ENCODE data around the gene PPP6R3.

DNA sequence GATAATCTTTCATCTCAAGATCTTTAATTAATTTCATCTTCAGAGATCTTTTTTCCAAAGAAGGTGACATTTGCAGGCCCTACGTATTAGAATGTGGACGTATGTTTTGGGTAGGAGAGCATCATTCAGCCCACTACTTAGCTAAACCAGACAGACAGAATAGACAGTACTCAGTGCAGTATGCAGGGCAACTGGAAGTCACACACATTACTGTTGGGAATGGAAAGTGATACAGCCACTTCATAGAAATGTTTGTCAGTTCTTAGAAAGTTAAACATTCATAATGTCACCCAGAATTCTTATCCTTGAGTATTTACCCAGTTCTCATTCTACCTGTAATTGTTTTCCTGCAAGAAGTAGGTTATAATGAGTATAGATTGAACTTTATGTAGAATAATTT, 102.9 kb downstream of the PPP6R3 start:
- TF ChIP-seq POLR2A (IDR thresholded peaks at IDR 0.05; ENCODE audit: insufficient read depth in 1 of 2, low read depth in 2 of 2, low read length in 2 of 2): no peak
- TF ChIP-seq, protein P1, sequence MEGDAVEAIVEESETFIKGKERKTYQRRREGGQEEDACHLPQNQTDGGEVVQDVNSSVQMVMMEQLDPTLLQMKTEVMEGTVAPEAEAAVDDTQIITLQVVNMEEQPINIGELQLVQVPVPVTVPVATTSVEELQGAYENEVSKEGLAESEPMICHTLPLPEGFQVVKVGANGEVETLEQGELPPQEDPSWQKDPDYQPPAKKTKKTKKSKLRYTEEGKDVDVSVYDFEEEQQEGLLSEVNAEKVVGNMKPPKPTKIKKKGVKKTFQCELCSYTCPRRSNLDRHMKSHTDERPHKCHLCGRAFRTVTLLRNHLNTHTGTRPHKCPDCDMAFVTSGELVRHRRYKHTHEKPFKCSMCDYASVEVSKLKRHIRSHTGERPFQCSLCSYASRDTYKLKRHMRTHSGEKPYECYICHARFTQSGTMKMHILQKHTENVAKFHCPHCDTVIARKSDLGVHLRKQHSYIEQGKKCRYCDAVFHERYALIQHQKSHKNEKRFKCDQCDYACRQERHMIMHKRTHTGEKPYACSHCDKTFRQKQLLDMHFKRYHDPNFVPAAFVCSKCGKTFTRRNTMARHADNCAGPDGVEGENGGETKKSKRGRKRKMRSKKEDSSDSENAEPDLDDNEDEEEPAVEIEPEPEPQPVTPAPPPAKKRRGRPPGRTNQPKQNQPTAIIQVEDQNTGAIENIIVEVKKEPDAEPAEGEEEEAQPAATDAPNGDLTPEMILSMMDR (CRISPR knock-in tag; IDR thresholded peaks at IDR 0.05): no peak
